GM19351 (cell line): Measurements from ENCODE around the gene MIB2.
"Not testable (repeated sequence)": the region's sequence is repeated elsewhere in the genome, so short reads cannot be mapped to it uniquely, and the experiment has no call there.

ENCODE experiments used
- ATAC-seq: cut with Tn5 transposase; IDR thresholded peaks from one replicate; pipeline ENCODE4 v1.9.1; 2021; ENCODE audit warnings: mild to moderate bottlenecking, moderate library complexity; ENCODE audit not compliant: unreplicated experiment

The MIB2 gene

GRCh38 chr1:1646326-1646725, 31.0 kb downstream of the MIB2 start:
- ATAC-seq: not testable (repeated sequence)

- ATAC-seq: not testable (repeated sequence)
These were observed 32.4 kb downstream of the MIB2 start for GRCh38 chr1:1647567-1648241.

GRCh38 chr1:1648265-1648664, 33.0 kb downstream of the MIB2 start:
- not testable (repeated sequence) for ATAC-seq

- peak; percentile 77 for ATAC-seq
These were observed 43.6 kb downstream of the MIB2 start, which contains the start of gene CDK11B for GRCh38 chr1:1658583-1659549. Gene CDK11B, minus strand, starts transcription at chr1:1659004. Its CDS starts 1,519 bp downstream, at chr1:1657485.

GRCh38 chr1:1662392-1662791, 47.1 kb downstream of the MIB2 start:
- not testable (repeated sequence) for ATAC-seq

GRCh38 chr1:1662830-1663560, 47.7 kb downstream of the MIB2 start:
- ATAC-seq: not testable (repeated sequence)

- ATAC-seq: not testable (repeated sequence)
These were observed 49.0 kb downstream of the MIB2 start for GRCh38 chr1:1664318-1664717.

GRCh38 chr1:1664941-1665814, 49.9 kb downstream of the MIB2 start:
- ATAC-seq: no peak

GRCh38 chr1:1665815-1666251, 50.5 kb downstream of the MIB2 start:
- ATAC-seq: no peak

GRCh38 chr1:1666526-1666925, 51.2 kb downstream of the MIB2 start:
- ATAC-seq: no peak

- ATAC-seq: no peak
These were observed 54.5 kb downstream of the MIB2 start for GRCh38 chr1:1669468-1670440.

GRCh38 chr1:1670866-1671265, 55.6 kb downstream of the MIB2 start:
- ATAC-seq: no peak

- ATAC-seq: no peak
These were observed 56.2 kb downstream of the MIB2 start for GRCh38 chr1:1671365-1672119.

- ATAC-seq: no peak
These were observed 57.1 kb downstream of the MIB2 start for GRCh38 chr1:1672181-1672965.

GRCh38 chr1:1674806-1675205, 59.5 kb downstream of the MIB2 start:
- ATAC-seq: not testable (repeated sequence)

GRCh38 chr1:1675218-1675617, 59.9 kb downstream of the MIB2 start:
- ATAC-seq: not testable (repeated sequence)

- not testable (repeated sequence) for ATAC-seq
These were observed 60.8 kb downstream of the MIB2 start for GRCh38 chr1:1676087-1676486.
